K562 (cell line): ENCODE measurements around the gene TMC2.

ENCODE experiments used
- FOS ChIP-seq: IDR thresholded peaks from 3 replicates; pipeline ENCODE4 v1.6.1; 2011; ENCODE audit not compliant: insufficient read length; ENCODE audit errors: extremely low read depth
- HDGF ChIP-seq: fragments of 450-650 bp; IDR thresholded peaks from 2 replicates; pipeline ENCODE4 v1.6.1; 2016
- IRF9 ChIP-seq: fragments of 450-650 bp; IDR thresholded peaks from 2 replicates; pipeline ENCODE4 v1.6.1; 2016; ENCODE audit warnings: missing biosample characterization, missing genetic modification characterization
- JUNB ChIP-seq: fragments of 450-650 bp; formaldehyde crosslinking; conservative IDR thresholded peaks from 2 replicates; pipeline ENCODE4 v1.4.0; 2020; ENCODE audit warnings: mild to moderate bottlenecking
- NCOA2 ChIP-seq, 2 experiments: fragments of 450-650 bp; IDR thresholded peaks; 2 replicates each; pipeline ENCODE4 v1.6.1; 2018; ENCODE audit warnings: mild to moderate bottlenecking in 2 of 2, moderate library complexity in 1 of 2; ENCODE audit not compliant: partially characterized antibody in 2 of 2
- NELFE ChIP-seq: IDR thresholded peaks from 2 replicates; pipeline ENCODE4 v1.6.1; 2011; ENCODE audit warnings: mild to moderate bottlenecking; ENCODE audit not compliant: insufficient read depth, insufficient read length
- NFYB ChIP-seq: IDR thresholded peaks from 2 replicates; pipeline ENCODE4 v1.6.1; 2011; ENCODE audit warnings: mild to moderate bottlenecking, moderate library complexity; ENCODE audit not compliant: insufficient read length; ENCODE audit errors: extremely low read depth
- SMC3 ChIP-seq: conservative IDR thresholded peaks from 2 replicates; pipeline ENCODE4 v1.6.1; 2011; ENCODE audit warnings: low read depth, low read length, improper control_type of control experiment; ENCODE audit not compliant: insufficient read depth
- SRF ChIP-seq, 2 experiments: fragments of 250-450, 450-650 bp in 1 of 2; sonication (Bioruptor Pico) in 1 of 2; sonication (generic) in 1 of 2; formaldehyde crosslinking; IDR thresholded peaks; 2 replicates each; pipeline versions ENCODE4 v1.5.0 to v1.5.1; 2020 to 2022; ENCODE audit warnings: mild to moderate bottlenecking in 1 of 2, missing genetic modification reagents in 1 of 2
- TBL1XR1 ChIP-seq, 2 experiments: IDR thresholded peaks; 2 replicates each; pipeline ENCODE4 v1.6.1; 2012; ENCODE audit warnings: improper control_type of control experiment in 2 of 2, low read length in 2 of 2, mild to moderate bottlenecking in 1 of 2
- ZFP36 ChIP-seq: fragments of 150-350 bp; IDR thresholded peaks from 2 replicates; pipeline ENCODE4 v1.6.1; 2018; ENCODE audit warnings: low read length, low read depth; ENCODE audit not compliant: partially characterized antibody
- ZNF121 ChIP-seq: sonication (generic); formaldehyde crosslinking; conservative IDR thresholded peaks from 2 replicates; pipeline ENCODE4 v1.8.0; 2022; ENCODE audit warnings: missing genetic modification reagents
- TF ChIP-seq, protein P1 (sequence below), 3 experiments: IDR thresholded peaks in 2 of 3; conservative IDR thresholded peaks in 1 of 3; 2 replicates each; pipeline ENCODE4 v1.5.1; 2011 to 2012; ENCODE audit warnings: low read length in 3 of 3, mild to moderate bottlenecking in 3 of 3, control low read depth in 2 of 3, improper control_type of control experiment in 1 of 3, inconsistent platforms in 1 of 3, low read depth in 1 of 3, mixed read lengths in 1 of 3, moderate library complexity in 1 of 3; ENCODE audit not compliant: insufficient read depth in 2 of 3
- TF ChIP-seq, protein P2 (sequence below): fragments of 250-450 bp; sonication (Bioruptor Pico); IDR thresholded peaks from 2 replicates; pipeline ENCODE4 v1.5.0; 2020; ENCODE audit warnings: mild to moderate bottlenecking, borderline replicate concordance

GRCh38 chr20:2535711-2536559 is 438 bp upstream of the TMC2 start:
- no peak for TF ChIP-seq FOS
- no peak for TF ChIP-seq NCOA2 (IDR thresholded peaks at IDR 0.05; ENCODE audit: partially characterized antibody in 2 of 2)
- TF ChIP-seq JUNB (CRISPR knock-in tag): no peak
- no peak for TF ChIP-seq NFYB
- TF ChIP-seq, protein P1, sequence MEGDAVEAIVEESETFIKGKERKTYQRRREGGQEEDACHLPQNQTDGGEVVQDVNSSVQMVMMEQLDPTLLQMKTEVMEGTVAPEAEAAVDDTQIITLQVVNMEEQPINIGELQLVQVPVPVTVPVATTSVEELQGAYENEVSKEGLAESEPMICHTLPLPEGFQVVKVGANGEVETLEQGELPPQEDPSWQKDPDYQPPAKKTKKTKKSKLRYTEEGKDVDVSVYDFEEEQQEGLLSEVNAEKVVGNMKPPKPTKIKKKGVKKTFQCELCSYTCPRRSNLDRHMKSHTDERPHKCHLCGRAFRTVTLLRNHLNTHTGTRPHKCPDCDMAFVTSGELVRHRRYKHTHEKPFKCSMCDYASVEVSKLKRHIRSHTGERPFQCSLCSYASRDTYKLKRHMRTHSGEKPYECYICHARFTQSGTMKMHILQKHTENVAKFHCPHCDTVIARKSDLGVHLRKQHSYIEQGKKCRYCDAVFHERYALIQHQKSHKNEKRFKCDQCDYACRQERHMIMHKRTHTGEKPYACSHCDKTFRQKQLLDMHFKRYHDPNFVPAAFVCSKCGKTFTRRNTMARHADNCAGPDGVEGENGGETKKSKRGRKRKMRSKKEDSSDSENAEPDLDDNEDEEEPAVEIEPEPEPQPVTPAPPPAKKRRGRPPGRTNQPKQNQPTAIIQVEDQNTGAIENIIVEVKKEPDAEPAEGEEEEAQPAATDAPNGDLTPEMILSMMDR (IDR thresholded peaks at IDR 0.05 in 2 of 3, conservative IDR thresholded peaks at IDR 0.05 in 1 of 3; ENCODE audit: insufficient read depth in 2 of 3, low read depth in 1 of 3, low read length in 3 of 3): no peak
- TF ChIP-seq HDGF: no peak
- TF ChIP-seq SMC3: no peak
- TF ChIP-seq NELFE: no peak
- TF ChIP-seq ZFP36: no peak
- TF ChIP-seq, protein P2, sequence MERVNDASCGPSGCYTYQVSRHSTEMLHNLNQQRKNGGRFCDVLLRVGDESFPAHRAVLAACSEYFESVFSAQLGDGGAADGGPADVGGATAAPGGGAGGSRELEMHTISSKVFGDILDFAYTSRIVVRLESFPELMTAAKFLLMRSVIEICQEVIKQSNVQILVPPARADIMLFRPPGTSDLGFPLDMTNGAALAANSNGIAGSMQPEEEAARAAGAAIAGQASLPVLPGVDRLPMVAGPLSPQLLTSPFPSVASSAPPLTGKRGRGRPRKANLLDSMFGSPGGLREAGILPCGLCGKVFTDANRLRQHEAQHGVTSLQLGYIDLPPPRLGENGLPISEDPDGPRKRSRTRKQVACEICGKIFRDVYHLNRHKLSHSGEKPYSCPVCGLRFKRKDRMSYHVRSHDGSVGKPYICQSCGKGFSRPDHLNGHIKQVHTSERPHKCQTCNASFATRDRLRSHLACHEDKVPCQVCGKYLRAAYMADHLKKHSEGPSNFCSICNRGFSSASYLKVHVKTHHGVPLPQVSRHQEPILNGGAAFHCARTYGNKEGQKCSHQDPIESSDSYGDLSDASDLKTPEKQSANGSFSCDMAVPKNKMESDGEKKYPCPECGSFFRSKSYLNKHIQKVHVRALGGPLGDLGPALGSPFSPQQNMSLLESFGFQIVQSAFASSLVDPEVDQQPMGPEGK (CRISPR knock-in tag): no peak
- no peak for TF ChIP-seq IRF9 (tag)
- no peak for TF ChIP-seq ZNF121 (CRISPR knock-in tag)
- no peak for TF ChIP-seq SRF (CRISPR knock-in tag; IDR thresholded peaks at IDR 0.05)
- no peak for TF ChIP-seq TBL1XR1 (IDR thresholded peaks at IDR 0.05; ENCODE audit: low read length in 2 of 2)
